Subcutaneous adipose tissue (tissue), 4 donors: ENCODE results near the gene PTTG2. TPM values are rescaled to one million over a fixed set of nuclear protein-coding genes. Genes with fewer than 3 reads are reported as not detected.

Source experiments
- CTCF ChIP-seq: fragments of 450-650 bp; IDR thresholded peaks from one replicate; pipeline ENCODE4 v1.5.1; 2016; ENCODE audit warnings: low read depth, mild to moderate bottlenecking, control low read depth, antibody characterized with exemption, moderate library complexity
- total RNA-seq, 4 donors: library from RNA; depleted of rRNA; stranded (reverse); fragments of >200 nt; gene quantifications; one replicate each; pipeline ENCODE4 v1.1.0, GENCODE V29; 2016

Gene PTTG2
- total RNA-seq, 4 donors from 2014 or later = 6.2 TPM; not detected in 3

- TF ChIP-seq CTCF = no peak
These were observed 21.9 kb downstream of the PTTG2 start for GRCh38 chr4:37981844-37982720.

- TF ChIP-seq CTCF = no peak
These were observed 22.5 kb downstream of the PTTG2 start for GRCh38 chr4:37982736-37983135.

DNA sequence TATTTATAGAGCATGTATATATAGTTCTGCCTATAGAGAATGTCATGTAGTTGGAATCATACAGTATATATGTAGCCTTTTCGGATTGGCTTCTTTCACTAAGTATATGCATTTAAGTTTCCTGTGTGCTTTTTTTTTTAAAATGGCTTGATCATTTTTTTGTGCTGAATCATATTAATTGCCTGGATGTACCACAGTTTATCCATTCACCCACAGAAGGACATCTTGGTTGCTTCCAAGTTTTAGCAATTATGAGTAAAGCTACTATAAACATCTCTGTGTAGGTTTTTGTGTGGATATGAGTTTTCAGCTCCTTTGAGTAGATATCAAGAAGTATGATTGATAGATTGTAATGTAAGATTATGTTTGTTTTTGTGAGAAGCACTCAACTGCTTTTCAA, 23.8 kb downstream of the PTTG2 start:
- TF ChIP-seq CTCF = no peak

- no peak for TF ChIP-seq CTCF
These were observed 25.6 kb downstream of the PTTG2 start for GRCh38 chr4:37985730-37986275.

- no peak for TF ChIP-seq CTCF
These were observed 28.5 kb downstream of the PTTG2 start for GRCh38 chr4:37988670-37989069.

GRCh38 chr4:37989398-37990260, 29.4 kb downstream of the PTTG2 start:
- no peak for TF ChIP-seq CTCF

GRCh38 chr4:37990731-37991245, 30.6 kb downstream of the PTTG2 start:
- no peak for TF ChIP-seq CTCF
